ENCODE measurements around the gene ZFHX3. TPM values are rescaled to one million over a fixed set of nuclear protein-coding genes. Genes with fewer than 3 reads are reported as not detected.

The ZFHX3 gene
- total RNA-seq, 1 experiment from 2014 or later, result 1.5 TPM

- H2AK5ac ChIP-seq (ENCODE audit: insufficient read length, low read length), result no peak overlapping the region
- no peaks in the 10 kb centered on the region for H3K4me1 ChIP-seq (ENCODE audit: insufficient read depth, low read length)
- H3K4ac ChIP-seq (ENCODE audit: low read depth, low read length), result no peak overlapping the region
- TF ChIP-seq CTCF (conservative IDR thresholded peaks at IDR 0.05), result no peak
- Mint-ChIP-seq H3K4me3 (no peak overlapping the region), H3K27me3 (ENCODE audit: low read depth) (peaks cover 2% of the 10 kb centered on the region; the same call in 1 of the 2 replicates), H3K4me1 (peaks cover 8 to 14% of the 10 kb centered on the region in 2 experiments), H3K36me3 (ENCODE audit: insufficient read depth in 1 of 3, low read depth in 3 of 3) (no peaks in the 10 kb centered on the region), H3K9me3 (no peaks in the 10 kb centered on the region), H3K27ac (no peak overlapping the region; a peak in 1 of 7 replicates)
- H3K56ac ChIP-seq (ENCODE audit: insufficient read length, low read depth, low read length), result no peak overlapping the region
- H4K5ac ChIP-seq (ENCODE audit: insufficient read length, low read depth, low read length), result no peak overlapping the region
- H2AFZ ChIP-seq (ENCODE audit: low read length), result no peak overlapping the region
- no peak overlapping the region for H3T11ph ChIP-seq (ENCODE audit: low read length)
- H2BK15ac ChIP-seq (ENCODE audit: low read depth, low read length), result no peak overlapping the region
- H4K91ac ChIP-seq (ENCODE audit: insufficient read length, low read depth, low read length), result no peak overlapping the region
- H3K9ac ChIP-seq (ENCODE audit: extremely low read depth, insufficient read length, low read length), result no peak overlapping the region
- H3K27me3 ChIP-seq (ENCODE audit: insufficient read depth, low read length), result no peaks in the 10 kb centered on the region
- H4K8ac ChIP-seq (replicated peaks; ENCODE audit: insufficient read length, low read depth, low read length), result no peak overlapping the region
- no peaks in the 10 kb centered on the region for H4K20me1 ChIP-seq (ENCODE audit: control insufficient read depth, insufficient read depth, insufficient read length)
- no peaks in the 10 kb centered on the region for H3K79me1 ChIP-seq (ENCODE audit: insufficient read depth, low read depth, low read length, poor library complexity, severe bottlenecking)
- H2BK120ac ChIP-seq (ENCODE audit: low read depth, low read length, poor library complexity, severe bottlenecking), result no peak overlapping the region
- no peak overlapping the region for H2BK20ac ChIP-seq (ENCODE audit: low read depth, low read length, poor library complexity, severe bottlenecking)
- WGBS (ENCODE audit: extremely low coverage, insufficient read length, low lambda C conversion rate), result no CpG with 5 or more reads among the region's 3 CpGs
- no peak for DNase-seq
- H3K18ac ChIP-seq (ENCODE audit: insufficient read length, low read depth, low read length), result no peak overlapping the region
- no peaks in the 10 kb centered on the region for H3K23me2 ChIP-seq (ENCODE audit: insufficient read length, low read depth, low read length, poor library complexity, severe bottlenecking)
- H3K23ac ChIP-seq (ENCODE audit: insufficient read length, low read depth, low read length), result no peak overlapping the region
- no peak overlapping the region for H3K27ac ChIP-seq (ENCODE audit: insufficient read length, low read depth, low read length)
- H3K14ac ChIP-seq (ENCODE audit: insufficient read depth, low read length), result no peak overlapping the region
- H3K79me2 ChIP-seq (ENCODE audit: insufficient read depth, low read length), result no peaks in the 10 kb centered on the region
- H3K4me2 ChIP-seq (ENCODE audit: insufficient read depth, insufficient read length, low read length), result no peak overlapping the region
- H3K9me3 ChIP-seq (ENCODE audit: control insufficient read depth, low read depth, low read length), result no peaks in the 10 kb centered on the region
- no peak overlapping the region for H2BK12ac ChIP-seq (ENCODE audit: insufficient read length, low read depth, low read length)
- no peak overlapping the region for H2BK5ac ChIP-seq (ENCODE audit: insufficient read length, low read length)
Observed at GRCh38 chr16:72833482-72833881, 214.4 kb downstream of the ZFHX3 start.

Data from H9 (cell line).